Esophagus muscularis mucosa (tissue), 4 donors: Measurements from ENCODE around the gene PAWR. TPM values are rescaled to one million over a fixed set of nuclear protein-coding genes. Genes with fewer than 3 reads are reported as not detected.
"Not testable (repeated sequence)": the region's sequence is repeated elsewhere in the genome, so short reads cannot be mapped to it uniquely, and the experiment has no call there.

Source experiments
- DNase-seq: peaks from one replicate; pipeline ENCODE4 v3.0.0-alpha.2; 2017; ENCODE audit errors: extremely low spot score
- H3K27ac ChIP-seq, 4 donors: fragments of 200-600 bp; sonication (generic); replicated peaks in 1 of 4; 1 replicate in 3 of 4; 2 replicates in 1 of 4; pipeline ENCODE4 v1.5.1; 2016 to 2019; ENCODE audit warnings: mild to moderate bottlenecking in 1 of 4
- H3K27me3 ChIP-seq, 4 donors: fragments of 200-600 bp; sonication (generic); one replicate each; pipeline versions ENCODE4 v1.5.1 to v1.6.0; 2016 to 2019
- H3K36me3 ChIP-seq, 4 donors: fragments of 200-600 bp; sonication (generic); one replicate each; pipeline ENCODE4 v1.5.1; 2016 to 2019
- H3K4me1 ChIP-seq, 4 donors: fragments of 200-600 bp; sonication (generic); one replicate each; pipeline ENCODE4 v1.5.1; 2016 to 2019
- H3K4me3 ChIP-seq, 4 donors: fragments of 200-600 bp; sonication (generic); 1 replicate in 2 of 4; 2 replicates in 2 of 4; pipeline ENCODE4 v1.5.1; 2016 to 2019; ENCODE audit warnings: mild to moderate bottlenecking in 4 of 4, moderate library complexity in 1 of 4
- H3K9me3 ChIP-seq, 4 donors: fragments of 200-600 bp; sonication (generic); 1 replicate in 3 of 4; 2 replicates in 1 of 4; pipeline ENCODE4 v1.5.1; 2016 to 2019
- EP300 ChIP-seq: sonication (generic); formaldehyde crosslinking; IDR thresholded peaks from one replicate; pipeline ENCODE4 v1.6.1; 2017; ENCODE audit warnings: antibody characterized with exemption
- POLR2A ChIP-seq: fragments of 450-650 bp; IDR thresholded peaks from one replicate; pipeline ENCODE4 v1.6.1; 2017; ENCODE audit warnings: antibody characterized with exemption, moderate library complexity, mild to moderate bottlenecking, low read depth
- POLR2AphosphoS5 ChIP-seq, 2 donors: sonication (generic); formaldehyde crosslinking; IDR thresholded peaks; one replicate each; pipeline ENCODE4 v1.6.1; 2017; ENCODE audit warnings: antibody characterized with exemption in 2 of 2
- WGBS: methylation state at CpG from one replicate; pipeline ENCODE4 v1.1.5; 2018; 5-methylcytosine and 5-hydroxymethylcytosine counted together
- intact Hi-C: fragments of 100-400 bp; cut with DNase I; formaldehyde crosslinking; loops from one replicate; pipeline ENCODE4 v1.15.1; 2023
- total RNA-seq, 4 donors: library from RNA; depleted of rRNA; stranded (reverse); fragments of >200 nt; gene quantifications; one replicate each; pipeline versions ENCODE4 v1.1.0 to v1.2.1, GENCODE V29; 2016
- TF ChIP-seq, protein P1 (sequence below), 3 experiments: fragments of 200-600 bp in 2 of 3; fragments of 450-650 bp in 1 of 3; sonication (generic) in 2 of 3; IDR thresholded peaks; one replicate each; pipeline ENCODE4 v1.5.1; 2017 to 2019; ENCODE audit warnings: antibody characterized with exemption in 3 of 3, mild to moderate bottlenecking in 2 of 3, moderate library complexity in 1 of 3

PAWR gene
- total RNA-seq, 4 donors from 2014 or later = 63.1 to 127 (median 97.9) TPM

- Histone ChIP-seq H3K9me3 (no peaks in the 10 kb centered on the region), H3K4me3 (no peak overlapping the region), H3K4me1 (peaks cover 0 to 8% (median 3%) of the 10 kb centered on the region in 4 donors), H3K27ac (no peak overlapping the region), H3K36me3 (no peaks in the 10 kb centered on the region), H3K27me3 (no peaks in the 10 kb centered on the region)
- 83% methylated on average over 2 of the region's 2 CpGs for WGBS
- no peak for DNase-seq
- intact Hi-C loops = no loop called here
- TF ChIP-seq POLR2AphosphoS5 (IDR thresholded peaks at IDR 0.05) (no peak), POLR2A (no peak)
Measured at GRCh38 chr12:79637093-79637492, 53.7 kb downstream of the PAWR start.

GRCh38 chr12:79635676-79636075 is 55.1 kb downstream of the PAWR start:
- intact Hi-C loops = no loop called here
- TF ChIP-seq POLR2A (no peak), EP300 (no peak), POLR2AphosphoS5 (IDR thresholded peaks at IDR 0.05) (no peak)
- TF ChIP-seq, protein P1, sequence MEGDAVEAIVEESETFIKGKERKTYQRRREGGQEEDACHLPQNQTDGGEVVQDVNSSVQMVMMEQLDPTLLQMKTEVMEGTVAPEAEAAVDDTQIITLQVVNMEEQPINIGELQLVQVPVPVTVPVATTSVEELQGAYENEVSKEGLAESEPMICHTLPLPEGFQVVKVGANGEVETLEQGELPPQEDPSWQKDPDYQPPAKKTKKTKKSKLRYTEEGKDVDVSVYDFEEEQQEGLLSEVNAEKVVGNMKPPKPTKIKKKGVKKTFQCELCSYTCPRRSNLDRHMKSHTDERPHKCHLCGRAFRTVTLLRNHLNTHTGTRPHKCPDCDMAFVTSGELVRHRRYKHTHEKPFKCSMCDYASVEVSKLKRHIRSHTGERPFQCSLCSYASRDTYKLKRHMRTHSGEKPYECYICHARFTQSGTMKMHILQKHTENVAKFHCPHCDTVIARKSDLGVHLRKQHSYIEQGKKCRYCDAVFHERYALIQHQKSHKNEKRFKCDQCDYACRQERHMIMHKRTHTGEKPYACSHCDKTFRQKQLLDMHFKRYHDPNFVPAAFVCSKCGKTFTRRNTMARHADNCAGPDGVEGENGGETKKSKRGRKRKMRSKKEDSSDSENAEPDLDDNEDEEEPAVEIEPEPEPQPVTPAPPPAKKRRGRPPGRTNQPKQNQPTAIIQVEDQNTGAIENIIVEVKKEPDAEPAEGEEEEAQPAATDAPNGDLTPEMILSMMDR (IDR thresholded peaks at IDR 0.05) = no peak

DNA sequence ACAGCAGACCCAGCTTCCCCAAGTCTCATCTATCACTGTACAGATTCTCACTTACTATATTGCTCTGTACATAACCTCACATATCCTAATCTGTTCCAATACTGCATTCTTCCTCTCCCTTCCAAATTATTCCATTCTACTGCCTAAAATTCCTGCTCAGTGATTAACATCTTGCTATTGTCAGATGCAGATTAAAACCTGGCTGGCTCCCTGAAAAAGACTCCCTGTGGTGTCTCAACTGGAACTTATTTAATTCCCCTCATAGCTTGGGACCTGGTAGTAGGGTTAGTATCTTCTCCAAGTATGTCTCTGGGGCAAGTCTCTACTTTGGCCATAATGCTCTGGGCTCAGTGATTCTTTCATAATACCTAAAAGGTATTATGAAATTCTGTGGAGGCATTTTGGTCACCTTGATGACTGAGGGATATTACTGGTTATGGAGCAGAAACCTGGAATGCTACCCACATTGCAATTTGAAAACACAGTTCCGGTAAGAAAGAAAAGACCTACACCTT is 55.8 kb downstream of the PAWR start:
- TF ChIP-seq POLR2A (no peak), EP300 (no peak), POLR2AphosphoS5 (IDR thresholded peaks at IDR 0.05) (no peak)
- TF ChIP-seq, protein P1 (IDR thresholded peaks at IDR 0.05) = no peak
- no peak for DNase-seq
- intact Hi-C loops = no loop called here
- Histone ChIP-seq H3K9me3 (no peaks in the 10 kb centered on the region), H3K27ac (no peak overlapping the region), H3K4me3 (no peak overlapping the region), H3K27me3 (no peaks in the 10 kb centered on the region), H3K36me3 (no peaks in the 10 kb centered on the region), H3K4me1 (peaks cover 0 to 8% (median 3%) of the 10 kb centered on the region in 4 donors)
- 53% methylated on average over 1 of the region's 1 CpG for WGBS

More at GRCh38 chr12:79635676-79636075, 55.1 kb downstream of the PAWR start:
- DNase-seq = no peak
- Histone ChIP-seq H3K27ac (no peak overlapping the region), H3K27me3 (no peaks in the 10 kb centered on the region), H3K4me3 (no peak overlapping the region), H3K4me1 (peaks cover 0 to 8% (median 3%) of the 10 kb centered on the region in 4 donors), H3K9me3 (no peaks in the 10 kb centered on the region), H3K36me3 (no peaks in the 10 kb centered on the region)

- Histone ChIP-seq H3K9me3 (no peaks in the 10 kb centered on the region), H3K4me1 (no peaks in the 10 kb centered on the region), H3K4me3 (no peak overlapping the region), H3K27ac (no peak overlapping the region), H3K36me3 (no peaks in the 10 kb centered on the region), H3K27me3 (no peaks in the 10 kb centered on the region)
- no peak for DNase-seq
- TF ChIP-seq, protein P1 (IDR thresholded peaks at IDR 0.05) = no peak
- TF ChIP-seq POLR2A (no peak), POLR2AphosphoS5 (IDR thresholded peaks at IDR 0.05) (no peak), EP300 (no peak)
- intact Hi-C loops = loop anchor here (10.0 kb wide), 1 partner anchor 55 kb away; no protein-coding TSS in a partner anchor
- WGBS = 89% methylated on average over 2 of the region's 2 CpGs
Measured at GRCh38 chr12:79629561-79629960, 61.2 kb downstream of the PAWR start.

DNA sequence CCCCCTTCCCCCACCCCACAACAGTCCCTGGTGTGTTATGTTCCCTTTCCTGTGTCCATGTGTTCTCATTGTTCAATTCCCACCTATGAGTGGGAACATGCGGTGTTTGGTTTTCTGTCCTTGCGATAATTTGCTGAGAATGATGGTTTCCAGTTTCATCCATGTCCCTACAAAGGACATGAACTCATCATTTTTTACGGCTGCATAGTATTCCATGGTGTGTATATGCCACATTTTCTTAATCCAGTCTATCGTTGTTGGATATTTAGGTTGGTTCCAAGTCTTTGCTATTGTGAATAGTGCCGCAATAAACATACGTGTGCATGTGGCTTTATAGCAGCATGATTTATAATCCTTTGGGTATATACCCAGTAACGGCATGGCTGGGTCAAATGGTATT is 64.0 kb downstream of the PAWR start:
- H3K4me1 ChIP-seq, H3K9me3 ChIP-seq, H3K36me3 ChIP-seq, DNase-seq, H3K4me3 ChIP-seq, H3K27me3 ChIP-seq, H3K27ac ChIP-seq: not testable (repeated sequence)
- intact Hi-C loops = loop anchor here (10.0 kb wide), 1 partner anchor 52 kb away; no protein-coding TSS in a partner anchor
- WGBS = 97% methylated on average over 7 of the region's 7 CpGs

GRCh38 chr12:79624378-79624777 is 66.4 kb downstream of the PAWR start:
- Histone ChIP-seq H3K27me3 (no peaks in the 10 kb centered on the region), H3K4me3 (no peak overlapping the region), H3K36me3 (peaks cover 6 to 16% (median 9%) of the 10 kb centered on the region in 4 donors), H3K27ac (no peak overlapping the region), H3K9me3 (no peaks in the 10 kb centered on the region), H3K4me1 (peaks cover 0 to 4% (median 0%) of the 10 kb centered on the region in 4 donors)
- DNase-seq = no peak
- intact Hi-C loops = loop anchor here (10.0 kb wide), 1 partner anchor 50 kb away; no protein-coding TSS in a partner anchor
- TF ChIP-seq, protein P1 (IDR thresholded peaks at IDR 0.05) = no peak
- TF ChIP-seq POLR2AphosphoS5 (IDR thresholded peaks at IDR 0.05) (no peak), EP300 (no peak), POLR2A (no peak)
- WGBS = 71% methylated on average over 2 of the region's 2 CpGs
